Measurements from ENCODE around the gene INVS. TPM values are rescaled to one million over a fixed set of nuclear protein-coding genes. Genes with fewer than 3 reads are reported as not detected.

Gene INVS
- total and polyA plus RNA-seq, 2 of the 13 experiments (the other 11 are each of a cell fraction or from before 2014, with no cell fraction given) = 11.3 to 16.3 TPM

DNA sequence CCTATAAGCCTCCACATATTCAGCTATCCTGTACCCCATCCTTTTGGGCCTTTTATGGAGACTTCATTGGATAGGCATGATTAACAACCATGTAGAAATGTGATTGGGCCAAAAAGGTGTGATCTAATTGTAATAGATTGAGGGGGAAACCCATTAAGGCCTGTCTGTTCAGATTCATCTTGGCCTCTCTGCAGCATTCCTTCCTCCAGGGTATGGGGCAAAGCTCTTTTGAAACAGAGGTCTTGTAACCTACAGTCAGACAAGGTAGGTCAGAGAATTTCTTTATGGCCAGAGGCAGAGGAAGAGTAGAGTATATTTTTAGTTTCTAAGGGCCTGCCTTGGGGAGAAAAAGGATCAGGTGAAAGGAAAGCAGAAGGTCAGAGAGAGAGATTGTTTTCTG lies 98.5 kb downstream of the INVS start (continued):
- TF ChIP-seq REL (CRISPR knock-in tag; conservative IDR thresholded peaks at IDR 0.05) = no peak
- TF ChIP-seq RAD51 (IDR thresholded peaks at IDR 0.05; ENCODE audit: borderline replicate concordance) = no peak
- TF ChIP-seq, protein P1, sequence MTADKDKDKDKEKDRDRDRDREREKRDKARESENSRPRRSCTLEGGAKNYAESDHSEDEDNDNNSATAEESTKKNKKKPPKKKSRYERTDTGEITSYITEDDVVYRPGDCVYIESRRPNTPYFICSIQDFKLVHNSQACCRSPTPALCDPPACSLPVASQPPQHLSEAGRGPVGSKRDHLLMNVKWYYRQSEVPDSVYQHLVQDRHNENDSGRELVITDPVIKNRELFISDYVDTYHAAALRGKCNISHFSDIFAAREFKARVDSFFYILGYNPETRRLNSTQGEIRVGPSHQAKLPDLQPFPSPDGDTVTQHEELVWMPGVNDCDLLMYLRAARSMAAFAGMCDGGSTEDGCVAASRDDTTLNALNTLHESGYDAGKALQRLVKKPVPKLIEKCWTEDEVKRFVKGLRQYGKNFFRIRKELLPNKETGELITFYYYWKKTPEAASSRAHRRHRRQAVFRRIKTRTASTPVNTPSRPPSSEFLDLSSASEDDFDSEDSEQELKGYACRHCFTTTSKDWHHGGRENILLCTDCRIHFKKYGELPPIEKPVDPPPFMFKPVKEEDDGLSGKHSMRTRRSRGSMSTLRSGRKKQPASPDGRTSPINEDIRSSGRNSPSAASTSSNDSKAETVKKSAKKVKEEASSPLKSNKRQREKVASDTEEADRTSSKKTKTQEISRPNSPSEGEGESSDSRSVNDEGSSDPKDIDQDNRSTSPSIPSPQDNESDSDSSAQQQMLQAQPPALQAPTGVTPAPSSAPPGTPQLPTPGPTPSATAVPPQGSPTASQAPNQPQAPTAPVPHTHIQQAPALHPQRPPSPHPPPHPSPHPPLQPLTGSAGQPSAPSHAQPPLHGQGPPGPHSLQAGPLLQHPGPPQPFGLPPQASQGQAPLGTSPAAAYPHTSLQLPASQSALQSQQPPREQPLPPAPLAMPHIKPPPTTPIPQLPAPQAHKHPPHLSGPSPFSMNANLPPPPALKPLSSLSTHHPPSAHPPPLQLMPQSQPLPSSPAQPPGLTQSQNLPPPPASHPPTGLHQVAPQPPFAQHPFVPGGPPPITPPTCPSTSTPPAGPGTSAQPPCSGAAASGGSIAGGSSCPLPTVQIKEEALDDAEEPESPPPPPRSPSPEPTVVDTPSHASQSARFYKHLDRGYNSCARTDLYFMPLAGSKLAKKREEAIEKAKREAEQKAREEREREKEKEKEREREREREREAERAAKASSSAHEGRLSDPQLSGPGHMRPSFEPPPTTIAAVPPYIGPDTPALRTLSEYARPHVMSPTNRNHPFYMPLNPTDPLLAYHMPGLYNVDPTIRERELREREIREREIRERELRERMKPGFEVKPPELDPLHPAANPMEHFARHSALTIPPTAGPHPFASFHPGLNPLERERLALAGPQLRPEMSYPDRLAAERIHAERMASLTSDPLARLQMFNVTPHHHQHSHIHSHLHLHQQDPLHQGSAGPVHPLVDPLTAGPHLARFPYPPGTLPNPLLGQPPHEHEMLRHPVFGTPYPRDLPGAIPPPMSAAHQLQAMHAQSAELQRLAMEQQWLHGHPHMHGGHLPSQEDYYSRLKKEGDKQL (CRISPR knock-in tag; IDR thresholded peaks at IDR 0.05; ENCODE audit: low read depth) = no peak
- TF ChIP-seq, protein P2, sequence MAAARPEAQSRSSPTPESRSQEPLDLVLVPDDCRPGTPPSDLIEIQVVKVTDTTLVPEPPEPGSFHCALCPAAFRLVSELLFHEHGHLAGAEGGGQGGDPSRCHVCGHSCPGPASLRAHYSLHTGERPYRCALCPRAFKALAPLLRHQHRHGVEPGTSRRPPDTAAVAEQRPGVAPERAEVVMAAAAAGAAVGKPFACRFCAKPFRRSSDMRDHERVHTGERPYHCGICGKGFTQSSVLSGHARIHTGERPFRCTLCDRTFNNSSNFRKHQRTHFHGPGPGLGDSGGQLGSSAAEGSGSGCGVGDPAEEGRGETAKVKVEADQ (CRISPR knock-in tag; IDR thresholded peaks at IDR 0.05; ENCODE audit: borderline replicate concordance) = no peak
- no peak for TF ChIP-seq MXI1 (IDR thresholded peaks at IDR 0.05; ENCODE audit: borderline replicate concordance, low read depth, low read length)
- TF ChIP-seq ZNF724P (CRISPR knock-in tag; IDR thresholded peaks at IDR 0.05; ENCODE audit: borderline replicate concordance) = no peak
- no peak for TF ChIP-seq SKI (IDR thresholded peaks at IDR 0.05; ENCODE audit: partially characterized antibody)
- TF ChIP-seq TGIF2 (CRISPR knock-in tag; IDR thresholded peaks at IDR 0.05) = no peak

DNA sequence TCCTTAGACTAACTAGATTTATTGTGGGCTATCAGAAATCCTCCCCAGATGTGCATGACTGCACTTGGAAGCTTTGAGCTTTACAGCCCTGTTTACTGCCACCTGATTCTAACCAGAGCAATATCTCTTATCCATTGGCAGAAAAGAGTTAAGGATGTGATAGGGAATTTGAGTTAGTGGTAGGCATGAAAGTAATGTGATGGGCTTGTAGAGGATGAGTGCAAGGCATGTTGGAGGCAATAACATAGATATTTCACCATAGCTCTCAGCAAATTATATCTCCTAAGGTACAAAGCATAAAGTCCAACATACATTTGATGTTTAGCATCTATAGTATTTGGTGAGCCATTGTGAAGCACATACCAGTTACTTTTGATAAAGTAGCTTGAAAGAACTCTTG lies 103.8 kb downstream of the INVS start:
- POLR2A ChIA-PET = no interaction called here
- intact Hi-C loops (cut with micrococcal nuclease; ENCODE audit: unreplicated experiment) = no loop called here
- ATAC-seq (no peak), FAIRE-seq (no peak), DNase-seq (ENCODE audit: low spot score) (no peak)
- Histone ChIP-seq H4K20me1 (ENCODE audit: insufficient read depth, low read length) (no peaks in the 10 kb centered on the region), H3K4me2 (ENCODE audit: low read depth, low read length) (no peak overlapping the region), H3K27me3 (ENCODE audit: control insufficient read depth in 1 of 2, insufficient read depth in 2 of 2, low read length in 2 of 2) (no peaks in the 10 kb centered on the region), H3K4me3 (replicated peaks in 1 of 3; ENCODE audit: insufficient read depth in 1 of 3, low read depth in 2 of 3, low read length in 3 of 3) (no peak overlapping the region), H3K27ac (ENCODE audit: extremely low read length, insufficient read depth, low read length) (no peak overlapping the region), H3K36me3 (replicated peaks in 1 of 2; ENCODE audit: control insufficient read depth in 1 of 2, insufficient read depth in 2 of 2, low read length in 2 of 2) (no peaks in the 10 kb centered on the region), H3K9me3 (ENCODE audit: low read length) (no peaks in the 10 kb centered on the region), H3K9ac (ENCODE audit: insufficient read depth, low read depth, low read length) (no peak overlapping the region), H3K4me1 (ENCODE audit: insufficient read depth, low read length) (no peaks in the 10 kb centered on the region), H3K79me2 (ENCODE audit: insufficient read depth, low read length) (no peaks in the 10 kb centered on the region), H2AFZ (ENCODE audit: low read length) (no peak overlapping the region)
- no TSS peak for BruUV-seq (replicated peaks)
- CTCF ChIA-PET (ENCODE audit: low intra/inter-chr PET ratio, low total read pairs) = no interaction called here
- in situ Hi-C loops (cut with HindIII; ENCODE audit: extremely low pct_ligation_motif_present, low pct_unique_long_range_greater_than_20kb) = no loop called here
- TF ChIP-seq, protein P3, sequence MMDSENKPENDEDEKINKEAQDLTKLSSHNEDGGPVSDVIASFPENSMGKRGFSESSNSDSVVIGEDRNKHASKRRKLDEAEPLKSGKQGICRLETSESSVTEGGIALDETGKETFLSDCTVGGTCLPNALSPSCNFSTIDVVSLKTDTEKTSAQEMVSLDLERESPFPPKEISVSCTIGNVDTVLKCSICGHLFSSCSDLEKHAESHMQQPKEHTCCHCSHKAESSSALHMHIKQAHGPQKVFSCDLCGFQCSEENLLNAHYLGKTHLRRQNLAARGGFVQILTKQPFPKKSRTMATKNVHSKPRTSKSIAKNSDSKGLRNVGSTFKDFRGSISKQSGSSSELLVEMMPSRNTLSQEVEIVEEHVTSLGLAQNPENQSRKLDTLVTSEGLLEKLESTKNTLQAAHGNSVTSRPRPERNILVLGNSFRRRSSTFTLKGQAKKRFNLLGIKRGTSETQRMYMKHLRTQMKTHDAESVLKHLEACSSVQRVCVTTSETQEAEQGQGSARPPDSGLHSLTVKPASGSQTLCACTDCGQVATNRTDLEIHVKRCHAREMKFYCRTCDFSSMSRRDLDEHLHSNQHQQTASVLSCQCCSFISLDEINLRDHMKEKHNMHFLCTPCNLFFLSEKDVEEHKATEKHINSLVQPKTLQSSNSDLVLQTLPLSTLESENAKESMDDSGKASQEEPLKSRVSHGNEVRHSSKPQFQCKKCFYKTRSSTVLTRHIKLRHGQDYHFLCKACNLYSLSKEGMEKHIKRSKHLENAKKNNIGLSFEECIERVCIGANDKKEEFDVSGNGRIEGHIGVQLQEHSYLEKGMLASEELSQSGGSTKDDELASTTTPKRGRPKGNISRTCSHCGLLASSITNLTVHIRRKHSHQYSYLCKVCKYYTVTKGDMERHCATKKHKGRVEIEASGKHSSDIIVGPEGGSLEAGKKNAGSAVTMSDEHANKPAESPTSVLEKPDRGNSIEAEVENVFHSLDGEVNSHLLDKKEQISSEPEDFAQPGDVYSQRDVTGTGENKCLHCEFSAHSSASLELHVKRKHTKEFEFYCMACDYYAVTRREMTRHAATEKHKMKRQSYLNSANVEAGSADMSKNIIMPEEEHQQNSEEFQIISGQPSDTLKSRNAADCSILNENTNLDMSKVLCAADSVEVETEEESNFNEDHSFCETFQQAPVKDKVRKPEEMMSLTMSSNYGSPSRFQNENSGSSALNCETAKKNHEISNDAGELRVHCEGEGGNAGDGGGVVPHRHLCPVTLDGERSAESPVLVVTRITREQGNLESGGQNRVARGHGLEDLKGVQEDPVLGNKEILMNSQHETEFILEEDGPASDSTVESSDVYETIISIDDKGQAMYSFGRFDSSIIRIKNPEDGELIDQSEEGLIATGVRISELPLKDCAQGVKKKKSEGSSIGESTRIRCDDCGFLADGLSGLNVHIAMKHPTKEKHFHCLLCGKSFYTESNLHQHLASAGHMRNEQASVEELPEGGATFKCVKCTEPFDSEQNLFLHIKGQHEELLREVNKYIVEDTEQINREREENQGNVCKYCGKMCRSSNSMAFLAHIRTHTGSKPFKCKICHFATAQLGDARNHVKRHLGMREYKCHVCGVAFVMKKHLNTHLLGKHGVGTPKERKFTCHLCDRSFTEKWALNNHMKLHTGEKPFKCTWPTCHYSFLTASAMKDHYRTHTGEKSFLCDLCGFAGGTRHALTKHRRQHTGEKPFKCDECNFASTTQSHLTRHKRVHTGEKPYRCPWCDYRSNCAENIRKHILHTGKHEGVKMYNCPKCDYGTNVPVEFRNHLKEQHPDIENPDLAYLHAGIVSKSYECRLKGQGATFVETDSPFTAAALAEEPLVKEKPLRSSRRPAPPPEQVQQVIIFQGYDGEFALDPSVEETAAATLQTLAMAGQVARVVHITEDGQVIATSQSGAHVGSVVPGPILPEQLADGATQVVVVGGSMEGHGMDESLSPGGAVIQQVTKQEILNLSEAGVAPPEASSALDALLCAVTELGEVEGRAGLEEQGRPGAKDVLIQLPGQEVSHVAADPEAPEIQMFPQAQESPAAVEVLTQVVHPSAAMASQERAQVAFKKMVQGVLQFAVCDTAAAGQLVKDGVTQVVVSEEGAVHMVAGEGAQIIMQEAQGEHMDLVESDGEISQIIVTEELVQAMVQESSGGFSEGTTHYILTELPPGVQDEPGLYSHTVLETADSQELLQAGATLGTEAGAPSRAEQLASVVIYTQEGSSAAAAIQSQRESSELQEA (CRISPR knock-in tag; IDR thresholded peaks at IDR 0.05; ENCODE audit: not compliant biosample characterization) = no peak

All from HepG2 (cell line).